Fibroblast of villous mesenchyme (primary cell): Measurements from ENCODE around the gene PYGB. TPM values are rescaled to one million over a fixed set of nuclear protein-coding genes. Genes with fewer than 3 reads are reported as not detected.
A peak's percentile ranks its signal among the peaks of the same experiment; 100 is the strongest.

Experiments
- DNase-seq: peaks from one replicate; pipeline ENCODE4 v3.0.0-alpha.2; 2010; ENCODE audit warnings: low read depth
- H3K4me3 ChIP-seq: 2 replicates; pipeline ENCODE4 v1.5.1; 2011; ENCODE audit warnings: low read depth, mild to moderate bottlenecking, low read length
- CTCF ChIP-seq: IDR thresholded peaks from 2 replicates; pipeline ENCODE4 v1.5.1; 2012; ENCODE audit warnings: low read depth, mild to moderate bottlenecking, low read length; ENCODE audit not compliant: insufficient read depth
- total RNA-seq: library from RNA; depleted of rRNA; stranded (reverse); fragments of >200 nt; gene quantifications from 2 replicates; pipeline ENCODE4 v1.2.3, GENCODE V29; 2012

PYGB gene
- total RNA-seq, 1 donor: 110 TPM

DNA sequence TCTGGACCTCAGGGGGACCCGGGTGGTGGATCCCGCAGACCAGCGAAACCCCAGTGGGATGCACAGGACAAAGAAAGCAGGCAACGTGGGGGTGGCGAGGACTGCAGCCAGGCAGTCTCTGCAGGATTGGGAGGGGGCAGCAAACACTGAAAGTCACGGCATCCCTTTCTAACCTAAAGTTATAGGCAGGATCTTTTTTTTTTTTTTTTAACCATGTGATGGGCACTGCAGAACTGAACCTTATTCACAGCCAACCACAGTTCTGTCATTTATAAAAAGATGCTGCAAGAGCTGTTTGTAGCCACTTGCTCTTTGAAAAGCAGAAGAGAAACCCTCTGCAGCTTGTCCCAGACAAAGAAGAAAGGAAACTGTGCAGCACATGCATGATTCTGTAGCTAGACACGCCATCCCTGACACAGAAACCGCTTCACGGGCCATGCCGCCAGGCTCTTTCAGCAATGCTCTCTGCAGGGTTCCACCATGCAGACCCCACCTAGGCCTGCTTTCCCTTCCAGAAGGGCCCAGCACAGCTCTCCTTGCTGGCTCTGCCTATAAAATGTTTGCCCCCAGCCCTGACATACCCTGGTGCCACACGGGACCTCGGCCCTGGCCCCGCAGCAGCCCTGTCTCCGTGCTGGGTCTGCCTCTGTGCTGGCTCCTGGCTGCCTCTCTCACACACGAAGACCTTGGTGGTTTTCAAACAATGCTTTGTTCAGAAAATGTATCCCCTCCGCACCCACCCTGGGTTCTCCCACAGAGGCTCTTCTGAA lies 70.8 kb downstream of the PYGB start:
- no peak overlapping the region for H3K4me3 ChIP-seq
- TF ChIP-seq CTCF: no peak
- no peak for DNase-seq

- no peak for DNase-seq
- no peak for TF ChIP-seq CTCF
Measured at GRCh38 chr20:25319241-25320034, 71.6 kb downstream of the PYGB start.

GRCh38 chr20:25320035-25320800 lies 72.3 kb downstream of the PYGB start:
- no peak for TF ChIP-seq CTCF
- no peak overlapping the region for H3K4me3 ChIP-seq
- DNase-seq: no peak

More at GRCh38 chr20:25319241-25320034, 71.6 kb downstream of the PYGB start:
- H3K4me3 ChIP-seq: no peak overlapping the region

DNA sequence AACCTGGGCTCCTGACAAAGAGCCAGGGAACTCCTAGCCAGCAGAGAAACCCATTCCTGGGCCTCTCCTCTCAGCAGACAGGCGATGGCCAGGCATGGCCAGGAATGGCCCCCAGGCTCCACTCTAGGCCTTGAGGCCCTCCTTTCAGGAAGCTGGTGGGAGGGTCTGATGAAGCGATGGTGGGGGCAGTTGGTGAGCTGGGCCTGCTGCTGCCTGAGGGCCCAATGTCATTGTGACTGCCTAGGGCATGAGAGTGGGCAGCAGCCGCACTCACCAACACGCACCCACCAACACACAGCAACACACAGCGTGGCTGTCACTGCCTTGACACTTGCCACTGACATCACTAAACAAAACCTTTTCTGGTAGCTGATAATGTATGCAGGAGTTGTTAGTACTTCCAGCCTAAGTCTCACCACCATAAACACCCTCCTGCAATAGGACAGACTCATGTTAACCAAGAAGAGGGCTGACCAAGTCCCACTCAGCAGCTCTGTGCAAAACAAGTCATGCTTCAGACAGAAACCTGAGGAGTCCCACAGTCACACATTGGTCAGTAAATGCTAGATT lies 73.5 kb downstream of the PYGB start:
- TF ChIP-seq CTCF: no peak
- DNase-seq: peak; percentile 18
- H3K4me3 ChIP-seq: no peak overlapping the region

- no peak for TF ChIP-seq CTCF
- no peak overlapping the region for H3K4me3 ChIP-seq
- DNase-seq: peak; percentile 59
Measured at GRCh38 chr20:25321991-25322390, 74.1 kb downstream of the PYGB start.

DNA sequence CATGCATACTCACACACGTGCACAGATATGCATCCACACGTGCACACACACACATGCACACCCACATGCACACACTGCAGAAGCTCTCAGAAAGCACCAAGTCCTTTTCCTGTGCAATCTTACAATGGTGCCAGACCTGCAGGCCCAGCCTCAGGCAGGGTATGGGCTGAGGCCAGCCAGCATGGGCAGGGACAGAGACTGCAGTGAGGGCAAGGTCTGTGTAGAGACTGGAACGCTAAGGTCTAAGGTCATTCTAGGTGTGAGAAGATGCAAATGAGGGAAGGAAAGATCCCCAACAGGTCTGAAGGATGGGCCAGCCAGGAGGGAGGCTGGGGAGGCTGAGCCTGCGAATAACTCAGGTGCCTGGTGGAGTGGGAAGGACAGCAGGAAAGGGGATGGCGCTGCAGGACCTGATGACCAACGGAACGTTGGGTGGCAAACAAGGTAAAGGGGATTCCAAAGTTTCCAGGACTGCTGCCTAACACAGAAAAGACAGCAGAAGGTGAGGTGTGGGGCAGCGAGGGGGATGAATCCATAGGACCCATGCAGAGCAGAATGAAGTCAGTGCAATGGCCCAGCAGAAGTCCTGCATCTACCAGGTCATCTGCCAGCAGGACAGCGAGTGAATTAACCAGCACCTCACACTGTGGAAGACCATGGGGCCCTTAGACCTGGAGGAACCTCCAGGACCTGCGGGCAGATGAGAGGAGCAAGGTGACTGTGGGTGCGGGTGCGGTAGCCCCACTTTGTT lies 75.8 kb downstream of the PYGB start:
- H3K4me3 ChIP-seq: no peak overlapping the region
- no peak for DNase-seq
- TF ChIP-seq CTCF: no peak
